C4-2B (cell line): ENCODE measurements around the gene DCAF16.

ENCODE experiments used
- H3K27ac ChIP-seq: fragments of 450-650 bp; 2 replicates; pipeline ENCODE4 v1.5.1; 2017
- ZFX ChIP-seq: fragments of 450-650 bp; IDR thresholded peaks from 2 replicates; pipeline ENCODE4 v1.6.1; 2017
- TF ChIP-seq, protein P1 (sequence below): fragments of 450-650 bp; conservative IDR thresholded peaks from 2 replicates; pipeline ENCODE4 v1.5.1; 2017; ENCODE audit warnings: mild to moderate bottlenecking

Gene DCAF16

GRCh38 chr4:17807446-17807845 lies 3.1 kb downstream of the DCAF16 start:
- no peak for TF ChIP-seq ZFX
- TF ChIP-seq, protein P1, sequence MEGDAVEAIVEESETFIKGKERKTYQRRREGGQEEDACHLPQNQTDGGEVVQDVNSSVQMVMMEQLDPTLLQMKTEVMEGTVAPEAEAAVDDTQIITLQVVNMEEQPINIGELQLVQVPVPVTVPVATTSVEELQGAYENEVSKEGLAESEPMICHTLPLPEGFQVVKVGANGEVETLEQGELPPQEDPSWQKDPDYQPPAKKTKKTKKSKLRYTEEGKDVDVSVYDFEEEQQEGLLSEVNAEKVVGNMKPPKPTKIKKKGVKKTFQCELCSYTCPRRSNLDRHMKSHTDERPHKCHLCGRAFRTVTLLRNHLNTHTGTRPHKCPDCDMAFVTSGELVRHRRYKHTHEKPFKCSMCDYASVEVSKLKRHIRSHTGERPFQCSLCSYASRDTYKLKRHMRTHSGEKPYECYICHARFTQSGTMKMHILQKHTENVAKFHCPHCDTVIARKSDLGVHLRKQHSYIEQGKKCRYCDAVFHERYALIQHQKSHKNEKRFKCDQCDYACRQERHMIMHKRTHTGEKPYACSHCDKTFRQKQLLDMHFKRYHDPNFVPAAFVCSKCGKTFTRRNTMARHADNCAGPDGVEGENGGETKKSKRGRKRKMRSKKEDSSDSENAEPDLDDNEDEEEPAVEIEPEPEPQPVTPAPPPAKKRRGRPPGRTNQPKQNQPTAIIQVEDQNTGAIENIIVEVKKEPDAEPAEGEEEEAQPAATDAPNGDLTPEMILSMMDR, result no peak
- no peak overlapping the region for H3K27ac ChIP-seq

GRCh38 chr4:17805580-17806155 lies 4.9 kb downstream of the DCAF16 start:
- TF ChIP-seq, protein P1, result no peak
- TF ChIP-seq ZFX, result no peak
- H3K27ac ChIP-seq, result no peak overlapping the region

GRCh38 chr4:17797808-17798207 lies 12.7 kb downstream of the DCAF16 start:
- TF ChIP-seq, protein P1, result no peak
- TF ChIP-seq ZFX, result no peak
- no peak overlapping the region for H3K27ac ChIP-seq

GRCh38 chr4:17794730-17795129 lies 15.8 kb downstream of the DCAF16 start:
- no peak overlapping the region for H3K27ac ChIP-seq
- no peak for TF ChIP-seq ZFX
- TF ChIP-seq, protein P1, result no peak

DNA sequence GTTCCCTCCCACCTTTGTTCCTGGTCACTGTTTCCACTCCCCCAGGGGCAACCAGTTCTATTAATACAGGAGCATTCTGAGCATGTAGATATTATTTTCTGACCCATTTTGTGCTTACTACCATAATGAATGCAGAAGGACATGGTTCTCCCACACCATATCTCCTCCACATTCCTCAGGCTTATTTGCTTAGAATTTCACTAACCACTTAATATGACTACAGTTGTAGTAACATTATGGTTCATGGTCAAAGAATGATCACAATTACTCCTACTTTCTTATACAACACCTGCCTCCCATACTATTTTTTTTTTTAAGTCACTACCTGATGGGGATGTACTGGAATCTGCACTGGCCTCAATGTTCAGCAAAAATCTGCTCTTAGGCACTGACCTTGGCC lies 21.6 kb downstream of the DCAF16 start:
- no peak overlapping the region for H3K27ac ChIP-seq
- no peak for TF ChIP-seq ZFX
- TF ChIP-seq, protein P1, result no peak

- no peak overlapping the region for H3K27ac ChIP-seq
- no peak for TF ChIP-seq ZFX
- TF ChIP-seq, protein P1, result no peak
These were observed 23.2 kb downstream of the DCAF16 start for GRCh38 chr4:17787315-17787714.

DNA sequence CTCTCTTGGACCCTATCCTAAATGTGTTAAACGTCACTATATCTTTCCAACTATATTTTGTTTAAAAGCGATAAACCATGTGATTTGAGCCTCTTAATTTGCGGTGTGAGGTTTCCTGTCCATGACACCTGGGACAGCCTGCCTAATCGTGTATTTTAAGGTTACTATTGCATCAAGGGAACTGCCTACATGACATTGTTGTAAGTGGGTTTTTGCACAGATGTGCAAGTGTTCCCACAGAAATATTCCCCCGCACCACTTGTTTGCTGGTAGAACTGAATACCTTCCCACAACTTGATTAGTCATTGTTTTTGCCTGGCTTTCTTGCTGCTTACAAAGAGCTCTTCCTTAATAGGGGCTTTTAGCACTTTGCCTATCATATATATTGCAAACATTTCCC lies 24.0 kb downstream of the DCAF16 start:
- H3K27ac ChIP-seq, result no peak overlapping the region
- TF ChIP-seq ZFX, result no peak
- TF ChIP-seq, protein P1, result no peak
